ENCODE measurements around the gene RPL27A. TPM values are rescaled to one million over a fixed set of nuclear protein-coding genes. Genes with fewer than 3 reads are reported as not detected.
A peak's percentile ranks its signal among the peaks of the same experiment; 100 is the strongest.

Gene RPL27A
- total RNA-seq, 1 experiment from 2014 or later: 560 TPM

- no TSS peak for BruUV-seq (replicated peaks)
- POLR2A ChIA-PET (ENCODE audit: unreplicated experiment): interaction anchor here (0.6 kb wide), 1 partner anchor 71 kb away, joined by 3 read pairs; no protein-coding TSS in a partner anchor
- peak in 1 of 2 experiments; percentile 59 for DNase-seq
- intact Hi-C loops (cut with micrococcal nuclease; ENCODE audit: unreplicated experiment): no loop called here
- no peak overlapping the region for H3K4me2 ChIP-seq
- no peak overlapping the region for H3K4me3 ChIP-seq
- H4K20me1 ChIP-seq (ENCODE audit: insufficient read depth): no peaks in the 10 kb centered on the region
- H3K4me1 ChIP-seq (replicated peaks; ENCODE audit: insufficient read depth): no peaks in the 10 kb centered on the region
- H2AFZ ChIP-seq: no peak overlapping the region
- H3K27me3 ChIP-seq (ENCODE audit: insufficient read depth, low read depth): no peaks in the 10 kb centered on the region
- CTCF ChIA-PET: no interaction called here
- H3K36me3 ChIP-seq (ENCODE audit: low read depth): no peaks in the 10 kb centered on the region
- H3K79me2 ChIP-seq (ENCODE audit: low read depth): no peaks in the 10 kb centered on the region
- no peak overlapping the region for H3K27ac ChIP-seq
- H3F3A ChIP-seq (ENCODE audit: insufficient read depth, low read depth): no peaks in the 10 kb centered on the region
- TF ChIP-seq EZH2 (IDR thresholded peaks at IDR 0.05; ENCODE audit: low read depth) (no peak), CTCF (conservative IDR thresholded peaks at IDR 0.05) (no peak)
- H3K9me3 ChIP-seq (ENCODE audit: insufficient read depth, low read depth): no peaks in the 10 kb centered on the region
- H3K9me2 ChIP-seq (ENCODE audit: insufficient read depth): no peaks in the 10 kb centered on the region
Observed at GRCh38 chr11:8652140-8652539, 30.5 kb upstream of the RPL27A start.

- Histone ChIP-seq H3K9me3 (ENCODE audit: insufficient read depth, low read depth) (no peaks in the 10 kb centered on the region), H3F3A (ENCODE audit: insufficient read depth, low read depth) (no peaks in the 10 kb centered on the region), H4K20me1 (ENCODE audit: insufficient read depth) (no peaks in the 10 kb centered on the region), H3K9me2 (ENCODE audit: insufficient read depth) (no peaks in the 10 kb centered on the region), H3K27me3 (ENCODE audit: insufficient read depth, low read depth) (no peaks in the 10 kb centered on the region), H3K4me1 (replicated peaks; ENCODE audit: insufficient read depth) (no peaks in the 10 kb centered on the region), H3K79me2 (ENCODE audit: low read depth) (no peaks in the 10 kb centered on the region), H2AFZ (no peak overlapping the region), H3K4me2 (no peak overlapping the region), H3K27ac (no peak overlapping the region), H3K4me3 (no peak overlapping the region), H3K36me3 (ENCODE audit: low read depth) (no peaks in the 10 kb centered on the region)
- ChIA-PET CTCF (no interaction called here), POLR2A (ENCODE audit: unreplicated experiment) (no interaction called here)
- BruUV-seq (replicated peaks): no TSS peak
- TF ChIP-seq EZH2 (IDR thresholded peaks at IDR 0.05; ENCODE audit: low read depth) (no peak), CTCF (conservative IDR thresholded peaks at IDR 0.05) (no peak)
- intact Hi-C loops (cut with micrococcal nuclease; ENCODE audit: unreplicated experiment): no loop called here
- no peak for DNase-seq
Observed at GRCh38 chr11:8654503-8654902, 28.1 kb upstream of the RPL27A start.

DNA sequence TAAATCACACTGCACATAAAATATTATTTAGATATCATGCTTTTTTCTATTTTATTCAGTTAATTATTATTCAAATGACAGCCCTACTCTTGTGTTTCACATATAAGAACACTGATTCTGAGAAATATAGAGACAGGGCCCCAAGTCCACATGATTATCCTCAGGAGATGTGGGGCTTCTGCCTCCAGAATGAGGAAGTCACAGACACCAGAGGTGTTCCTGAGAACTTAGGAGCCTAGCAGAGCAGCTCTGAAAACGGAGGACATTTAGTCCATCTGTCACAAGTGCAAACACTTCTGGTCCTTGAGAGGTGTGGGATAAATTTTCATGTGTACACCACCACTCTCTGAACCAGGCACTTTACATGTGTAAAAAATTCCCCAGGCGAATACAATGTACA is 26.3 kb upstream of the RPL27A start:
- ChIA-PET CTCF (no interaction called here), POLR2A (ENCODE audit: unreplicated experiment) (no interaction called here)
- intact Hi-C loops (cut with micrococcal nuclease; ENCODE audit: unreplicated experiment): no loop called here
- Histone ChIP-seq H3K4me2 (no peak overlapping the region), H3K27me3 (ENCODE audit: insufficient read depth, low read depth) (no peaks in the 10 kb centered on the region), H2AFZ (no peak overlapping the region), H3K9me3 (ENCODE audit: insufficient read depth, low read depth) (no peaks in the 10 kb centered on the region), H3K9me2 (ENCODE audit: insufficient read depth) (no peaks in the 10 kb centered on the region), H3K4me1 (replicated peaks; ENCODE audit: insufficient read depth) (no peaks in the 10 kb centered on the region), H3K79me2 (ENCODE audit: low read depth) (no peaks in the 10 kb centered on the region), H3K36me3 (ENCODE audit: low read depth) (no peaks in the 10 kb centered on the region), H3K4me3 (no peak overlapping the region), H4K20me1 (ENCODE audit: insufficient read depth) (no peaks in the 10 kb centered on the region), H3F3A (ENCODE audit: insufficient read depth, low read depth) (no peaks in the 10 kb centered on the region), H3K27ac (no peak overlapping the region)
- DNase-seq: no peak
- TF ChIP-seq EZH2 (IDR thresholded peaks at IDR 0.05; ENCODE audit: low read depth) (no peak), CTCF (conservative IDR thresholded peaks at IDR 0.05) (no peak)
- BruUV-seq (replicated peaks): no TSS peak
